MCF 10A (cell line): ENCODE results near the gene NANP. TPM values are rescaled to one million over a fixed set of nuclear protein-coding genes. Genes with fewer than 3 reads are reported as not detected.

Experiments used
- BruUV-seq: library from RNA; stranded (reverse); fragments of 400-500 nt; replicated peaks from 2 replicates; lab custom pipeline; 2021; lab: Mats Ljungman, UMichigan
- CTCF ChIA-PET: fragments of 300-600 bp; sonication (Branson Sonifier 250); formaldehyde crosslinking; extraction: SDS; loops from one replicate; lab custom pipeline; 2021; ENCODE audit warnings: antibody characterized with exemption, inconsistent platforms; lab: Yijun Ruan, JAX
- POLR2A ChIA-PET: fragments of 300-600, 350-650 bp; sonication (Branson Sonifier 250); formaldehyde crosslinking; extraction: SDS; loops from one replicate; lab custom pipeline; 2020; ENCODE audit warnings: antibody characterized with exemption, inconsistent platforms; lab: Yijun Ruan, JAX
- DNase-seq: peaks from one replicate; pipeline ENCODE4 v3.0.0-alpha.2; 2018; ENCODE audit not compliant: unreplicated experiment
- H3K27ac Mint-ChIP-seq: one replicate; pipeline ENCODE4 v1.8.0; 2022; ENCODE audit warnings: mild to moderate bottlenecking, low read depth, mixed read lengths; ENCODE audit not compliant: unreplicated experiment
- H3K27me3 Mint-ChIP-seq: one replicate; pipeline ENCODE4 v1.8.0; 2022; ENCODE audit warnings: mixed read lengths; ENCODE audit not compliant: insufficient read depth, unreplicated experiment
- H3K36me3 Mint-ChIP-seq: one replicate; pipeline ENCODE4 v1.8.0; 2022; ENCODE audit warnings: mild to moderate bottlenecking, moderate library complexity, mixed read lengths; ENCODE audit not compliant: insufficient read depth, unreplicated experiment
- H3K4me1 Mint-ChIP-seq: one replicate; pipeline ENCODE4 v1.8.0; 2022; ENCODE audit warnings: mixed read lengths; ENCODE audit not compliant: insufficient read depth, unreplicated experiment
- H3K4me3 Mint-ChIP-seq: one replicate; pipeline ENCODE4 v1.8.0; 2022; ENCODE audit warnings: mild to moderate bottlenecking, moderate library complexity, mixed read lengths; ENCODE audit not compliant: unreplicated experiment
- H3K9me3 Mint-ChIP-seq: one replicate; pipeline ENCODE4 v1.8.0; 2022; ENCODE audit warnings: mixed read lengths; ENCODE audit not compliant: unreplicated experiment
- intact Hi-C: fragments of 100-400 bp; cut with micrococcal nuclease; formaldehyde crosslinking; loops from 2 replicates; pipeline ENCODE4 v1.14.1; 2022
- total RNA-seq: library from RNA; stranded (reverse); gene quantifications from 2 replicates; pipeline ENCODE4 v1.2.3, GENCODE V29; 2022
- TF ChIP-seq, protein P1 (sequence below): fragments of 200-600 bp; IDR thresholded peaks from one replicate; pipeline ENCODE4 v1.8.0; 2022; ENCODE audit warnings: antibody characterized with exemption, mild to moderate bottlenecking; ENCODE audit not compliant: unreplicated experiment

NANP gene
- total RNA-seq, 1 experiment from 2014 or later: 5.7 TPM

DNA sequence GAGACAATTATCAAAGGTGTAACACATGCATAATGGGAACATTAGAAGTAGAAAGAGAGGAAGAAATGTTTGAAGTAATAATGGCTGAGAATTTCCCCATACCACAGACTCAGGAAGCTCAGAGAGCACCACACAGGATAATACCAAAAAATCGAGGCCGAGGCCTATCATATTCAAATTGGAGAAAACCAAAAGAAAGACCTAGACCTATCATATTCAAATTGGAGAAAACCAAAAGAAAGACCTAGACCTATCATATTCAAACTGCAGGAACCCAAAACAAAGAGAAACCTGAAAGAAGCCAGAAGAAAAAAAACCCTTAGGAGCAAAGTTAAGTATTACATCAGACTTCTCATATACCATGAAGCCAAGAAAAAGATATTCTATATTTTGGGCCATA lies 56.5 kb downstream of the NANP start:
- Mint-ChIP-seq H3K27ac (no peak overlapping the region), H3K4me1 (no peaks in the 10 kb centered on the region), H3K27me3 (no peaks in the 10 kb centered on the region), H3K36me3 (no peaks in the 10 kb centered on the region), H3K4me3 (no peak overlapping the region), H3K9me3 (peaks cover 7% of the 10 kb centered on the region)
- ChIA-PET CTCF (interaction anchor here (1.3 to 1.6 kb wide), 2 partner anchors 11 to 27 kb away, joined by 4 to 5 read pairs; no protein-coding TSS in a partner anchor), POLR2A (interaction anchor here (0.6 to 1.1 kb wide), 3 partner anchors 13 to 190 kb away, joined by 3 read pairs; no protein-coding TSS in a partner anchor)
- intact Hi-C loops: no loop called here
- TF ChIP-seq, protein P1, sequence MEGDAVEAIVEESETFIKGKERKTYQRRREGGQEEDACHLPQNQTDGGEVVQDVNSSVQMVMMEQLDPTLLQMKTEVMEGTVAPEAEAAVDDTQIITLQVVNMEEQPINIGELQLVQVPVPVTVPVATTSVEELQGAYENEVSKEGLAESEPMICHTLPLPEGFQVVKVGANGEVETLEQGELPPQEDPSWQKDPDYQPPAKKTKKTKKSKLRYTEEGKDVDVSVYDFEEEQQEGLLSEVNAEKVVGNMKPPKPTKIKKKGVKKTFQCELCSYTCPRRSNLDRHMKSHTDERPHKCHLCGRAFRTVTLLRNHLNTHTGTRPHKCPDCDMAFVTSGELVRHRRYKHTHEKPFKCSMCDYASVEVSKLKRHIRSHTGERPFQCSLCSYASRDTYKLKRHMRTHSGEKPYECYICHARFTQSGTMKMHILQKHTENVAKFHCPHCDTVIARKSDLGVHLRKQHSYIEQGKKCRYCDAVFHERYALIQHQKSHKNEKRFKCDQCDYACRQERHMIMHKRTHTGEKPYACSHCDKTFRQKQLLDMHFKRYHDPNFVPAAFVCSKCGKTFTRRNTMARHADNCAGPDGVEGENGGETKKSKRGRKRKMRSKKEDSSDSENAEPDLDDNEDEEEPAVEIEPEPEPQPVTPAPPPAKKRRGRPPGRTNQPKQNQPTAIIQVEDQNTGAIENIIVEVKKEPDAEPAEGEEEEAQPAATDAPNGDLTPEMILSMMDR: no peak
- no peak for DNase-seq
- BruUV-seq: no TSS peak

DNA sequence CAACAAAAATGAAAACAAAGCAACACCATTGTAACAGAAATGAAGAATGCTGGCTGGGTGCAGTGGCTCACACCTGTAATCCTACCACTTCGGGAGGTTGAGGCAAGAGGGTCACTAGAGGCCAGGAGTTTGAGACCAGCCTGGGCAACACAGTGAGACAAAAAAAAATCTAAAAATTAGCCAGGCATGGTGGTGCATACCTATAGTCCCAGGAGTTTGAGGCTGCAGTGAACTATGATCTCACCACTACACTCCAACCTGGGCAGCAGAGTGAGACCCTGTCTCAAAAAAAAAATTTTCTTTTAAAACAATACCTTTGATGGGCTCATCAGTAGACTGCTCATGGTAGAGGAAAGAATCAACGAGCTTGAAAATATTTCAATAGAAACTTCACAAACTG lies 57.0 kb downstream of the NANP start:
- intact Hi-C loops: no loop called here
- no TSS peak for BruUV-seq
- Mint-ChIP-seq H3K9me3 (peaks cover 7% of the 10 kb centered on the region), H3K27me3 (no peaks in the 10 kb centered on the region), H3K27ac (no peak overlapping the region), H3K36me3 (no peaks in the 10 kb centered on the region), H3K4me1 (no peaks in the 10 kb centered on the region), H3K4me3 (no peak overlapping the region)
- TF ChIP-seq, protein P1: no peak
- ChIA-PET POLR2A (interaction anchor here (1.1 kb wide), 1 partner anchor 14 kb away, joined by 3 read pairs; no protein-coding TSS in a partner anchor), CTCF (interaction anchor here (1.3 to 1.6 kb wide), 2 partner anchors 12 to 26 kb away, joined by 4 to 5 read pairs; no protein-coding TSS in a partner anchor)
- no peak for DNase-seq

DNA sequence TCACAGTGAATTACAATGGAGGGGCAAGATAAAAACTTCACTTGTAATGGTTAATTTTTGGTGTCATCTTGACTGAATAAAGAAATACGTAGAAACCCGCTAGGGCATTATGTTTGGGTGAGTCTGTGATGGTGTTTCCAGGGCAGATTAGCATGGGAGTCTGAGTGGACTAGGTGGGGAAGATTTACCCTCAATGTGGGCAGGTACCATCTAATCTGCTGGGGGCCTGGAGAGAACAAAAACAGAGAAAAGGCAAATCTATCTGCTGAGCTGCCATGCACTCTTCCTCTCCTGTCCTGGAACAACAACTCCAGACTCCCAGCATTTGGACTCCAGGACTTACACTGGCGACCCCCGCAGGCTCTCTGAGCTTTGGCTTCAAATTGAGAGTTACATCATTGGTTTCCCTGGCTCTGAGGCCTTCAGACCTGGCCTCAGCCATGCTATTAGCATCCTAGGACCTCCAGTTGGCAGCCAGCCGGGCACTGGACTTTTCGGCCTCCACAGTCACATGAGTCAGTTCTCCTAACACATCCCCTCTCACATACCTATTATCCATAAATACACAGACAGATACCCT lies 58.1 kb downstream of the NANP start:
- no peak overlapping the region for H3K27ac Mint-ChIP-seq
- H3K4me3 Mint-ChIP-seq: no peak overlapping the region
- DNase-seq: no peak
- no peaks in the 10 kb centered on the region for H3K27me3 Mint-ChIP-seq
- CTCF ChIA-PET: no interaction called here
- TF ChIP-seq, protein P1: no peak
- intact Hi-C loops: no loop called here
- H3K9me3 Mint-ChIP-seq: peaks cover 7% of the 10 kb centered on the region
- BruUV-seq: no TSS peak
- H3K36me3 Mint-ChIP-seq: no peaks in the 10 kb centered on the region
- POLR2A ChIA-PET: no interaction called here
- no peaks in the 10 kb centered on the region for H3K4me1 Mint-ChIP-seq

DNA sequence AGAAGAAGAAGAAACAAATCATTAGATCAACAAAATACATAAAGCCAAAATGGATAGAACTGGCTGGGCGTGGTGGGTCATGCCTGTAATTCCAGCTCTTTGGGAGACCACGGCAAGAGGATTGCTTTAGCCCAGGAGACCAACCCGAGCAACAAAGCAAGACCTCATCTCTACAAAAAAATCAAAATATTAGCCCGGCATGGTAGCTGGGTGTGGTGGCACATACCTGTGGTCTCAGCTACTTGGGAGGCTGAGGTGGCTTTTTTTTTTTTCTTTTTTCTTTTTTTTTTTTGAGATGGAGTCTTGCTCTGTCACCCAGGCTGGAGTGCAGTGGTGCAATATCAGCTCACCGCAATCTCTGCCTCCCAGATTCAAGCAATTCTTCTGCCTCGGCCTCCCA lies 59.9 kb downstream of the NANP start:
- DNase-seq: no peak
- CTCF ChIA-PET: interaction anchor here (0.6 to 1.2 kb wide), 3 partner anchors 14 to 384 kb away, joined by 3 to 4 read pairs (median 3); no protein-coding TSS in a partner anchor
- H3K27ac Mint-ChIP-seq: no peak overlapping the region
- H3K27me3 Mint-ChIP-seq: no peaks in the 10 kb centered on the region
- TF ChIP-seq, protein P1: no peak
- peaks cover 7% of the 10 kb centered on the region for H3K9me3 Mint-ChIP-seq
- POLR2A ChIA-PET: interaction anchor here (0.6 kb wide), 1 partner anchor 9 kb away, joined by 3 read pairs; no protein-coding TSS in a partner anchor
- no peaks in the 10 kb centered on the region for H3K36me3 Mint-ChIP-seq
- no TSS peak for BruUV-seq
- H3K4me3 Mint-ChIP-seq: no peak overlapping the region
- H3K4me1 Mint-ChIP-seq: no peaks in the 10 kb centered on the region
- intact Hi-C loops: no loop called here
